ENCODE data around the gene CPNE6.
"Not testable (repeated sequence)": the region's sequence is repeated elsewhere in the genome, so short reads cannot be mapped to it uniquely, and the experiment has no call there.

Gene CPNE6

GRCh38 chr14:24088095-24088494 is 16.7 kb downstream of the CPNE6 start:
- DNase-seq: no peak

GRCh38 chr14:24089890-24090289 is 18.5 kb downstream of the CPNE6 start:
- no peak for DNase-seq

GRCh38 chr14:24092110-24092504 is 20.7 kb downstream of the CPNE6 start:
- no peak for DNase-seq

GRCh38 chr14:24092505-24093206 is 21.3 kb downstream of the CPNE6 start:
- DNase-seq: no peak

GRCh38 chr14:24093207-24093900 is 22.0 kb downstream of the CPNE6 start:
- no peak for DNase-seq

GRCh38 chr14:24093901-24094840 is 22.8 kb downstream of the CPNE6 start, which contains the start of gene PCK2:
Gene PCK2, plus strand, starts transcription at chr14:24094311. Its CDS starts 95 bp downstream, at chr14:24094406.
- peak; percentile 63 for DNase-seq

GRCh38 chr14:24094841-24095270 is 23.5 kb downstream of the CPNE6 start:
- no peak for DNase-seq

GRCh38 chr14:24095271-24096068 is 24.1 kb downstream of the CPNE6 start:
- no peak for DNase-seq

- no peak for DNase-seq
Measured at GRCh38 chr14:24096545-24097181, 25.3 kb downstream of the CPNE6 start.

- DNase-seq: no peak
Measured at GRCh38 chr14:24098229-24098926, 27.0 kb downstream of the CPNE6 start.

GRCh38 chr14:24098927-24099813 is 27.8 kb downstream of the CPNE6 start:
- no peak for DNase-seq

GRCh38 chr14:24100197-24100981 is 29.0 kb downstream of the CPNE6 start:
- DNase-seq: no peak

- DNase-seq: no peak
Measured at GRCh38 chr14:24100982-24101494, 29.7 kb downstream of the CPNE6 start.

GRCh38 chr14:24102357-24103048 is 31.1 kb downstream of the CPNE6 start:
- DNase-seq: no peak

- no peak for DNase-seq
Measured at GRCh38 chr14:24103451-24103850, 32.1 kb downstream of the CPNE6 start.

- not testable (repeated sequence) for DNase-seq
Measured at GRCh38 chr14:24105609-24106239, 34.4 kb downstream of the CPNE6 start.

GRCh38 chr14:24106672-24107271 is 35.4 kb downstream of the CPNE6 start:
- DNase-seq: no peak

Measured in effector CD4-positive, alpha-beta T cell (primary cell).